ENCODE results near the gene POLG2. TPM values are rescaled to one million over a fixed set of nuclear protein-coding genes. Genes with fewer than 3 reads are reported as not detected.
"Not testable (repeated sequence)": the region's sequence is repeated elsewhere in the genome, so short reads cannot be mapped to it uniquely, and the experiment has no call there.

POLG2 gene
- polyA plus RNA-seq, 4 donors: 19.8 to 56.0 (median 36.4) TPM

DNA sequence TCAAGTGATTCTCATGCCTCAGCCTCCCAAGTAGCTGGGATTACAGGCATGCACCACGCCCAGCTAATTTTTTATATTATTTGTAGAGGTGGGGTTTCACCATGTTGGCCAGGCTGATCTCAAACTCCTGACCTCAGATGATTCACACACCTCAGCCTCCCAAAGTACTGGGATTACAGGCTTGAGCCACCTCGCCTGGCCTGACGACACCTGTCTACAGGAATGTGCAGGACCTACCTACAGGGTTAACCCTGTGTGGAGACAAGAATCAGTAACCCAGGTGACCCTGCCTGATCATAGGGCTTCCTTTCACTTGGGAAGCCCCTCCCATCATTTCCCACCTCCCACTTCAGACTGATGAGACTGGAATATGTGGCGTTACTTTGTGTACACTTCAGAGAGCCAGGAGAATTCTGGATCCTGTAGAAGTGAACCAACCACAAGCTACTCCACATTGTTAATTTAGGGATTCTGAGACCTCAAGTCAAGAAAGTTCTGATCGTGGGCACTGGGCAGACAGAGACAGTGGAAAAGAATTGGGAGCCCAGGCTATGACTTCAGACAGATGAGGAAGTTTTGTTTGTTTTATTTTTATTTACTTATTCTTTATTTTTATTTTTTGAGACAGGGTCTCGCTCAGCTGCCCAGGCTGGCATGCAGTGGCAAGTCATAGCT is 53.6 kb downstream of the POLG2 start:
- DNase-seq (ENCODE audit: low read depth in 4 of 4, low spot score in 2 of 4): no peak

DNA sequence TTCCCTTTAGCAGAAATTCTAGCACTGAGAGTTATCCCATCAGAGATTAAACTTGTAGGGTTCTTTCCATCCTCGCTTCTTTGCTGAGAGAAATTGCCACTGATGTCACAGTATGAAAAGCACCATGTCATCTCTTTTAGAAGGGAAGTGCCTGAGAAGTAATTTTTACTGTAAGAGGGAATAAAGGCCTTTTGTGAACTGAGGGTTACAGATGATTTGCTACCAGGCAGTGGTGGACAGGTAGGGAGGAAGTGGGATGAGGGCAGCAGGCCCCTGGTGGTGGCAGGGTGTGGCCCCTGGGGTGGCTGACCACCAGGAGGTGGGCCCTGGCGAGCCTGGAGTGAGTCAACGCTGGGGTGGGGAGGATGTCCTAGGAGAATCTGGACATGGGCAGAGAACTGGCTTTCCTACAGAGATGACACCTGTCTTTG is 54.3 kb downstream of the POLG2 start:
- no peak for DNase-seq (ENCODE audit: low read depth in 4 of 4, low spot score in 2 of 4)

DNA sequence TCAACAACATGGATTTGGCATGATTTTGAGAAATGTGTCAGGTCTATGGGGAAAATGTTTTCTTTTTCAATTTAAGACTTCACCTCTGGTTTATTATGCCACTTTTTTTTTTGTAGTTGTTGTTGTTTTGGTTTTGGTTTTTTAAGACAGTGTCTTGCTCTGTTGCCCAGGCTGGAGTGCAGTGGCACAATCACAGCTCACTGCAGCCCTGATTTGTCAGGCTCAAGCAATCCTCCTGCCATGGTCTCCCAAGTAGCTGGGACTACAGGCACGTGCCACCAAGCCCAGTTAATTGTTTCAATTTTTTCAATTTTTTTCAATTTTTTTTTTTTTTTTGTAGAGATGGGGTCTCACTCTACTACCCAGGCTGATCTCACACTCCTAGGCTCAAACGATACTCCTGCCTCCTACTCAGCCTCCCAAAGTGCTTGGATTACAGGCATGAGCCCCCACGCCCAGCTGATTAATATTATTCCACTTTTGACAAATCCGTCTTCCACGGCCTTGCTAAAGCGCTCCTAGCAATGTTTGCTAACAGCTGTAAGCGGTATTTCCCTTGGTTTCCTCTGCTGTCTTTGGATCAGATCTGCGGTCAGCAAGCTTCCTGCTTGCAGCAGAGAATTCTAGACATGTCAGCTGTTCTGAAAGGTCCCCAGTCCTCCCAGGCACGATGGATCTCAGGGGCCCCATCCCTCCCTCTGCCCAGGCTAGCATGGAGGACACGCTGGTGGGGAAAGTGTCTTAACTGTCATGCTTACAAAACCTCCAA is 54.9 kb downstream of the POLG2 start:
- DNase-seq (ENCODE audit: low read depth in 4 of 4, low spot score in 2 of 4): no peak

DNA sequence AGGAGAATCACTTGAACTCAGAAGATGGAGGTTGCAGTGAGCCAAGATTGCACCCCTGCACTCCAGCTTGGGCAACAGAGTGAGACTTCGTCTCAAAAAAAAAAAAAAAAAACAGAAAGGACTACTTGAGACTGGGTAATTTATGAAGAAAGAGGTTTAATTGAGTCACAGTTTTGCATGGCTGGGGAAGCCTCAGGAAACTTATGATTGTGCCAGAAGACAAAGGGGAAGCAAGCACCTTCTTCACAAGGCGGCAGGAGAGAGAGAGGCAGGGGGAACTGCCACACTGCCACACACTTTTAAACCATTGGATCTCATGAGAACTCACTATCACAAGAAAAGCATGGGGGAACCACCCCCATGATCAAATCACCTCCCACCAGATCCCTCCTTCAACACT is 56.9 kb downstream of the POLG2 start:
- DNase-seq (ENCODE audit: low read depth in 4 of 4, low spot score in 2 of 4): no peak

DNA sequence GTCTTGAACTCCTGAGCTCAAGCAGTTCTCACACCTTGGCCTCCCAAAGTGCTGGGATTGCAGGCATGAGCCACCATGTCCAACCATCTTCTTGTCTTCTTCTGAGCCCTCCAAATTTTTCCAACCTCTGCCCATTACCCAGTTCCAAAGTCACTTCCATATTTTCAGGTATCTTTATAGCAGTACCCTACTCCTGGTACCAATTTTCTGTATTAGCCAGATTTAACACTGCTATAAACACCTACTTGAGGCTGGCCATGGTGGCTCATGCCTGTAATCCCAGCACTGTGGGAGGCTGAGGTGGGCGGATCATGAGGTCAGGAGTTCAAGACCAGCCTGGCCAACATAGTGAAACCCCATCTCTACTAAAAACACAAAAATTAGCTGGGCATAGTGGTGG is 57.3 kb downstream of the POLG2 start:
- not testable (repeated sequence) for DNase-seq (ENCODE audit: low read depth in 4 of 4, low spot score in 2 of 4)

DNA sequence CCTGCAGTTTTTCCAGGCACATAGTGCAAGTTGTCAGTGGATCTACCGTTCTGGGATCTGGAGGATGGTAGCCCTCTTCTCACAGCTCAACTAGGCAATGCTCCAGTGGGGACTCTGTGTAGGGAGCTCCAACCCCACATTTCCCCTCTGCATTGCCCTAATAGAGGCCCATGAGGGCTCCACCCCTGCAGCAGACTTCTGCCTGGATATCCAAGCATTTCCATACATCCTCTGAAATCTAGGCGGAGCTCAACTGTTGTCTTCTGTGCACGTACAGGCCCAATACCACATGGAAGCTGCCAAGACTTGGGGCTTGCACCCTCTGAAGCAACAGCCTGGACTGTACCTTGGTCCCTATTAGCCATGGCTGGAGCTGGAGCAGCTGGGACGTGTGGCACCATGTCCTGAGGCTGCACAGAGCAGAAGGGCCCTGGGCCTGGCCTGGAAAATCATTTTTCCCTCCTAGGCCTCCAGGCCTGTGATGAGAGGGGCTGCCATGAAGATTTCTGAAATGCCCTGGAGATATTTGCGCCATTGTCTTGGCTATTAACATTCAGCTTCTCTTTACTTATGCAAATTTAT is 58.8 kb downstream of the POLG2 start:
- no peak for DNase-seq (ENCODE audit: low read depth in 4 of 4, low spot score in 2 of 4)

DNA sequence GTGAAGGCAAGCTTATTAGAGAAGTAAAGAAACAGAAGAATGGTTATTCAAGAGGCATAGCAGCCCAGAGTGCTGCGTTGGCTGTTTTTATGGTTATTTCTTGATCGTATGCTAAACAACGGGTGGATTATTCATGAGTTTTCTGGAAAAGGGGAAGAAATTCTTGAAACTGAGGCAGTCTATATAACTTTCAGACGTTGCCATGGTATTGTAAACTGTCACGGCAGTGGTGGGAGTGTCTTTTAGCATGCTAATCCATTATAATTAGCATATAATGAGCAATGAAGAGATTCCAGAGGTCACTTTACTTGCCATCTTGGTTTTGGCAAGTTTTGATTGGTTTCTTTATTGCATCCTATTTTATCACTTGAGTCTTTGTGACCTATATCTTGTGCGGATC is 65.3 kb downstream of the POLG2 start:
- DNase-seq (ENCODE audit: low read depth in 4 of 4, low spot score in 2 of 4): no peak

DNA sequence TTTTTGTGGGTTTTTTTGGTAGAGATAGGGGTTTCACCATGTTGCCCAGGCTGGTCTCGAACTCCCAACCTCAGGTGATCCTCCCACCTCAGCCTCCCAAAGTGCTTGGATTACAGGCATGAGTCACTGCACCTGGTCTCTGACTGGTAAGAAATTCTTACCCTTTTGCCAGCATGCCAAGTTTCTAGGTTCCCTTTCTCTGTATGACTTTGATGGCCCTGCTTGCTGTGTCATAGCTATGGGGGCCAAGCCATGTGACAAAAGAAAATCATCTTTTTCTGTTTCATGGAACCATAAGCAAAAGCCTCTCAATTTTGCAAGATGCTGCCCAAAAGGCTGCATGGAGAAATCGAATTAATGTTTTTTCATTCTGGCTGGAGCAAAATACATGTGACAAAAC is 66.8 kb downstream of the POLG2 start:
- DNase-seq (ENCODE audit: low read depth in 4 of 4, low spot score in 2 of 4): not testable (repeated sequence)

DNA sequence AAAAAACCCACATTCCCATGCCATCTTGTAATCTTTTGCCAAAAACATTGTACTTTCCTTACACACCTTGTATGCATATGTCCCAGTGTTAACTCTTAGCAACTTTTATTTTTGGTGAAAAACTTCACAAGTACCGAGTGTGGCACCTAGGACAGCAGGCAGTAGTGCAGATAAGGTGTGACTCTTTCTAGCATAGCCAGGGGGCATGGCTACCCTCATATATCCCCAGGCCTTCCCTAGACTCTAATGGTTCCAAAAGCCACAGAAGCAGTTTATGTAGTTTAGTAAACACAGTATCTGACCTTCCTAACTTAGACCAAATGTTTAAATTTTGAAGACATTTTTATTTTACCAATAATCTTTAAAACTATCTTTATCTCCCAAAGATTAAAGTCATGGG is 68.4 kb downstream of the POLG2 start:
- DNase-seq (ENCODE audit: low read depth in 4 of 4, low spot score in 2 of 4): no peak

Other genes starting within 250 kb of the POLG2 start
- 10 to 100 TPM; 23.7 to 27.1 (median 25.8) TPM for gene TEX2, start 233.8 kb downstream of the POLG2 start, polyA plus RNA-seq (ENCODE audit: insufficient read length in 4 of 4)
- 100 to 1,000 TPM in 2 of 4 donors, 10 to 100 TPM in 2; 87.7 to 129 (median 98.6) TPM for gene PECAM1, start 106.2 kb downstream of the POLG2 start, polyA plus RNA-seq (ENCODE audit: insufficient read length in 4 of 4)
- gene MILR1, start 47.9 kb downstream of the POLG2 start, polyA plus RNA-seq (ENCODE audit: insufficient read length in 4 of 4): 1 to 10 TPM; 1.6 to 2.6 (median 2.2) TPM
- 100 to 1,000 TPM; 721 to 857 (median 802) TPM for gene DDX5, start 9.2 kb upstream of the POLG2 start, polyA plus RNA-seq (ENCODE audit: insufficient read length in 4 of 4)
- gene CEP95, start 9.9 kb upstream of the POLG2 start, polyA plus RNA-seq (ENCODE audit: insufficient read length in 4 of 4): 100 to 1,000 TPM in 2 of 4 donors, 10 to 100 TPM in 2; 75.1 to 191 (median 121) TPM
- 10 to 100 TPM; 32.2 to 36.7 (median 35.1) TPM for gene SMURF2, start 165.3 kb upstream of the POLG2 start, polyA plus RNA-seq (ENCODE audit: insufficient read length in 4 of 4)

All from left renal cortex interstitium (tissue), 4 donors.